Daoy (cell line): ENCODE measurements around the gene PRDM7. TPM values are rescaled to one million over a fixed set of nuclear protein-coding genes. Genes with fewer than 3 reads are reported as not detected.
"Not testable (repeated sequence)": the region's sequence is repeated elsewhere in the genome, so short reads cannot be mapped to it uniquely, and the experiment has no call there.

ENCODE experiments used
- DNase-seq: peaks from one replicate; pipeline ENCODE4 v3.0.0-alpha.2; 2015; ENCODE audit warnings: low read depth
- total RNA-seq: library from RNA; depleted of rRNA; stranded (reverse); fragments of >200 nt; shearing (Covaris generic); gene quantifications from 2 replicates; pipeline ENCODE4 v1.2.3, GENCODE V29; 2014; rRNA removed

The PRDM7 gene
- total RNA-seq, 1 experiment from 2014 or later, result not detected

DNA sequence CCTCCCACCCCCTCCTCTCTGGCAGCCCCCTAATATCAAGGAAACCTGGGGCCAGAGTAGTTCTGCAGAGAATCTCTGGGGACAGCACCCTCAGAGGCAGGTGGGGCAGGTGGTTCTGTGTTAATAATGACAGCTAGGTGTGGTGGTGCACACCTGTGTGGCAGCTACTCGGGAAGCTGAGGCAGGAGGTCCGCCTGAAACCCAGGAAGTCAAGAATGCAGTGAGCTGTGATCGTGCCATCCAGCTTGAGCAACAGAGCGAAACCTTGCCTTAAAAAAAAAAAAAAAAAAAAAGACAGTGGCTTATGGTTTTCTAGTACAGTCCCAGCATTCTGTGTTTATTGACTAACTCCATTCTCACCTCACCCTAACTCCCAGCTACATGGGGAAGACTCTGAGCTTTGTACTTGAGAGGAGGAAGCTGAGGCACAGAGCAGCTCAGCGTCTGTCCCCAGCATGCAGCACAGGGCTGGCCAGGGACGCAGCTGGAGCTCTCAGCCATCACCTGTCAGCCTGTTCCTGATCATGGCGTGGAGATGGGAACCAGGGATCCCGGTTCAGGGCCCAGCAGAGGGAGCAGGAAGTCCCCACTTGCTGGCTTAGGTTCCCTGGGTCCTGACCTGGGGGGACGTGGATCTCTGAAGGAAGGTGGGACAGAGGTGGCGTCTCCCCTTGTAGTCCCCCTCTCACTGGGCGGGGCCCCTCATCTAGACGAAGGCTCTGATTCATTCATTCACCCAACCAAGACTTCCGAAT, 64.0 kb downstream of the PRDM7 start:
- DNase-seq, result no peak

DNA sequence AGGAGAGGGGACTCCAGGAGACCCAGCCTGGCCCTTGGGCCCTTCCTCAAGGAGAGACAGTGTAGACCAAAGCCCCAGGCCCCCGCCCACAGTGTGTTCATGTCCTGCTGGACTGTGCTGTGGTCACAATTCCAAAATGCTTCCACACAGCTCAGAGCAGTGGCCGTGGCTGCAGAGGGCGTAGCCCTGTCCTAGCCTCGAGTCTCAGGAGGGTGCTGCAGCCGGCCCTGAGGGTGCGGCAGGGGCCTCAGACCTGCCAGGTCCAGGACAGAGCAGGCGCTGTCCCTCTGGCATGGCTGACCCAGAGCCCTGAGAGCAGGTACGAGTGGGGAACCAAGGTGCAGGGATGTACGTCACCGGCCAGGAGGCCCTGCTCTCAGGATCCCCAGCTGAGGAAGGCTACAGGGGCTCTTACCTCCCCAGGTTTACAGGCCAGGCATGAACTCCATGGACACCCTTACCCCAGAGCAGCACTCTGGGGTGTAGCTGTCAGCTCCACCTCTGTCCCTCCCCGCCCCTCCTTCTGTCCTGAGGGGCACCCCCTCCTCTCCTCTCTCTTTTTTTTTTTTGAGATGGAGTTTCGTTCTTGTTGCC, 65.1 kb downstream of the PRDM7 start:
- DNase-seq, result no peak

DNA sequence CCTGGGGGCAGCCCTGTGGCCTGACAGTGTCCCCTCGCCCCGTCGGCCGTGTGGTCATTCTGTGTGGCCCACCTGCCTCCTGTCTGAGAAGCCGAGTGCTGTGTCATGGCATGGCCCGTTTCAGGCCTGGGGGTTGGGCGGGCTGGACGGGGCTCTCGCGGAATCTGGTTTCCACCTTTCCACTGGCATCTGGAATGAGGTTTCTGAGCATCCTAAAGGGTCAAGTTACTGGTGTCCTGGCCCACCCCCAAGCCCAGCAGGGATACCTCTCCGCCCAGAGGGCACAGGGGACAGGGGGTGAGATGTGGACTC, 65.7 kb downstream of the PRDM7 start:
- no peak for DNase-seq

DNA sequence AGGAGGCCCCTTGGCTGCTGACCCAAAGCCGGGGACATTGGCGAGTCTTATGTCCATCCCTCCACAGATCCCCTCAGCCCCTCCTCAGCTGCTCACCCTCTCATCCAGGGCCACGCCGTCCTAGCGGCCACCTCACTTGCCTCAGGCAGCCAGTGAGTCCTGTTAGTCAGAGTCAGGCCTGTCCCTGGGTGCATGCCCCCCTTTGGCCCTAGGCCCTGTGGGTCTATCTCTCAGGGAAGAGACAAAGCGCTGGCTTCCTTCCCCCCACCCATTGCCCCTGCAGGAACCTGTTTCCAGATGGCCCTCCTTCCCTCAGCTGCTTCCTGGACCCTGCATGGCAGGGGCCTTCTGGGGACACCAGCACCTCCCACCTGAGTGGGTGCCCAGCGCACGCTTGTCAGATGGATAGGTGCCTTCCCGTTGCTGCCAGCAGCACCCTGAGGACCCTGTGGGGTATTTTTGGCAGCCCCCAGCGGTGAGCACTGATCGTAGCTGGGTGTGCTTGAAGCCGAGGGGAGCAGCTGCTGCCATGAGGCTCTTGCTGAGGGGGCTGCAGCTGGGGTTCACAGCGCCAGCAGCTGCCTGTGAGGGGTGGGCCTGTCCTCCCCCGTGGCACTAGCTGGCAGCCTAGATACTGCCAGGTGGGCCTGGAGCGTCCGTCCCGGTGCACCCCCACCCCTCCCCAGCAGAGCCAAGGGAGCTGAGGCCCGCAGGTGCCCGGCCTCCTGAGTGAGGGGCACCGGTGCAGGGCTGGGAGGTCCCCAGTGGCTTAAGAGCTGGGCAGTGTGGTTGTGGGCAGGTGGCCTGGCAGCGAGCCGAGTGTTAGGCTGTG, 66.2 kb downstream of the PRDM7 start:
- no peak for DNase-seq

DNA sequence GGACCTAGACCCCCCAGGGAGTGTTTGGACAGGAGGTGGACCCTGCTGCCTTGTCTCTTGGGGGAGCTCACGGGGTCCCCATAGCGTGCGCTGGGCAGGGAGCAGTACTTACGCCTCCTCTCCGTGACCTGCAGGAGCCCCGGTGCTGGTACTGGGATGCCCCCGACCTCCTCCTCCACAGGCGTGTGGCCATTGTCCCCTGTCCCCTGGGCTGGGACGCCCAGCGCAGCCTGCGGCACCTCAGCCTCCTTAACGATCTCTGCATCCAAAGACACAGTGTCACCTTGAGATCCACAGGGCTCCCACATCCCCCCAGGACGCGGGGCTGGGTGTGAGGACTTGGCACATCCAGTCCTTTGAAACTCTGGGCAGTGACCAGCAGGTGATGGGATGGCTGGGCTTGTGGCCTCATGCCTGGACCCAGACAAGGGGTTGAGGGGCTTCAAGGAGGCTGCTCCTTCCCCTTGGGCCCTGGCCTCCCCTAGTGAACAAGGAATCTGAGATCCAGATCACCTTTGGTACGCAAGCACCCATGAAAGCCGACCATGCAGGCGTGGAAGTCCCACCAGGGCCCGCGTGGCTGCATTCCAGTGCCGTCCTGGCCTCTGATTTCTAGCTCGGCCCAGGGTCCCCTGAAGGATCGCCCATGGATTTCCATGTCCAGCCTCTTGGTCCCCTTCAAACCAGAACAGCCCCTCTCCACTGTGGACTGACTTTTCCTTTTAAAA, 67.8 kb downstream of the PRDM7 start:
- DNase-seq, result no peak

DNA sequence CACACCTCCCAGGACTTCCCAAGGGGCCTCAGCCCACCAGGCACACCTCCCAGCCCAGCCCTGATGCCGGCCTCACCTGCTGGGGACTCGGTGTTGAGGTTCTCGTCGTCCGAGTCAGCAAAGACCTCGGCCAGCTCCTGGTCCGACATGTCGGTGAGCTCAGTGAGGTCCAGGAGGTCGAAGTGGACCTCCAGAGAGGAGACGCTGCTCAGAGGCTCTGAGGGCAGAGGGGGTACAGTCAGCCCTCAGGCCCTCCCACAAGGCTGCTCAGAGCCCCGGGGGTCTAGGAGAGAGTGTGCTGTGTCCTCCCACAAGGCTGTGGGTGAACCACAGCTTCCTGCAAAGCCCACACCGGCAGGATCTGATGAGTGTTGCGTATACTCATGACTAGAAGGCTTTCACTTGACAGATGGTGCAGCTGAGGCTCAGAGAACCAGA, 68.4 kb downstream of the PRDM7 start:
- DNase-seq, result peak; percentile 55

DNA sequence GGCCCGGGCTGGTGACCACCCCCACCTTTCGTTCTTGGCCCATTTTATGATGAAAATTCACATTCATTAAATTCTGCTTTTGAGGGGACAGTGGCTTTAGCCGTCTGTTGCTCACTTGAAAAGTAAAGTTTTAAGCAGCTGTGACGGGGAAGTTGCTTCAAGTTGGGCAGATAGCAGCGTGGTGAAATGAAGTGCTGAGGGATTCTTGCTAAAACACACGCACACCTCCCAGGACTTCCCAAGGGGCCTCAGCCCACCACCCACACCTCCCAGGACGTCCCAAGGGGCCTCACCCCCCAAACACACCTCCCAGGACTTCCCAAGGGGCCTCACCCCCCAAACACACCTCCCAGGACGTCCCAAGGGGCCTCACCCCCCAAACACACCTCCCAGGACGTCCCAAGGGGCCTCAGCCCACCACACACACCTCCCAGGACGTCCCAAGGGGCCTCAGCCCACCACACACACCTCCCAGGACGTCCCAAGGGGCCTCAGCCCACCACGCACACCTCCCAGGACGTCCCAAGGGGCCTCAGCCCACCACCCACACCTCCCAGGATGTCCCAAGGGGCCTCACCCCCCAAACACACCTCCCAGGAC, 69.4 kb downstream of the PRDM7 start:
- not testable (repeated sequence) for DNase-seq

DNA sequence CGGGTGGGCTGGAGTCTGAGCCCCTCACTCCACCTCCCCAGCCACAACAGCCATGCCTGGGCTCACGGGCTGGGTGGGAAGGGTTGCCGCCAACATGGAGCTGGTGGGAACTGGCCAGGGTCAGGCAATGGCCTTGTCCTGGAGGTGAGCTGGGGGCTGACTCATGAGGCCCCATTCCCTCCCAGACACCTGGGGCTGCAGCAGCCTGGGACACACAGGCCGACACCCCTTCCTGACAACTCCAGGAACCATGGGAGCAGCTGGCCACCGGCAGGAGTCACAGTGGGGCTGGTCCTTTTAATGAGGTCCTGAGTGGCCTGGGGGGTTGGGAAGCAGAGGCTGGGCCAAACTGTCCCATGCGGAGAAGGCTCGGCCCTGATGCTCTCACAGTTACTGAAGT, 70.1 kb downstream of the PRDM7 start:
- DNase-seq, result no peak

Other genes with a start within 250 kb of the PRDM7 start
- gene SPIRE2, start 248.9 kb downstream of the PRDM7 start, total RNA-seq, result 6.3 and 7.7 TPM in 2 replicates
- 59.8 and 63.6 TPM in 2 replicates for gene TCF25, start 203.7 kb downstream of the PRDM7 start, total RNA-seq
- 0.95 and 1.9 TPM in 2 replicates for gene MC1R, start 158.5 kb downstream of the PRDM7 start, total RNA-seq
- gene TUBB3, start 154.0 kb downstream of the PRDM7 start, total RNA-seq, result 135 and 149 TPM in 2 replicates
- 81.3 and 111 TPM in 2 replicates for gene DEF8, start 128.6 kb downstream of the PRDM7 start, total RNA-seq
- gene DBNDD1, start 57.9 kb downstream of the PRDM7 start, total RNA-seq, result 2.6 and 3.0 TPM in 2 replicates